Tibial nerve (tissue), 4 donors: ENCODE data around the gene SVIL. TPM values are rescaled to one million over a fixed set of nuclear protein-coding genes. Genes with fewer than 3 reads are reported as not detected.
A peak's percentile ranks its signal among the peaks of the same experiment; 100 is the strongest.
"Not testable (repeated sequence)": the region's sequence is repeated elsewhere in the genome, so short reads cannot be mapped to it uniquely, and the experiment has no call there.

Experiments used
- DNase-seq, 2 donors: peaks; one replicate each; pipeline ENCODE4 v3.0.0-alpha.2; 2019; ENCODE audit warnings: low spot score in 2 of 2
- H3K27ac ChIP-seq, 4 donors: fragments of 200-600 bp; sonication (generic) in 3 of 4; one replicate each; pipeline ENCODE4 v1.5.1; 2017 to 2019; ENCODE audit warnings: mild to moderate bottlenecking in 1 of 4
- H3K27me3 ChIP-seq, 2 donors: fragments of 200-600 bp; sonication (generic) in 1 of 2; one replicate each; pipeline versions ENCODE4 v1.5.1 to v1.6.0; 2017 to 2019
- H3K36me3 ChIP-seq, 3 donors: fragments of 200-600 bp; sonication (generic); one replicate each; pipeline ENCODE4 v1.5.1; 2018 to 2019
- H3K4me1 ChIP-seq, 4 donors: fragments of 200-600 bp; sonication (generic) in 3 of 4; one replicate each; pipeline ENCODE4 v1.5.1; 2017 to 2019
- H3K4me3 ChIP-seq, 4 donors: fragments of 200-600 bp; sonication (generic) in 3 of 4; one replicate each; pipeline ENCODE4 v1.5.1; 2017 to 2019; ENCODE audit warnings: mild to moderate bottlenecking in 1 of 4, moderate library complexity in 1 of 4
- H3K9me3 ChIP-seq, 4 donors: fragments of 200-600 bp; sonication (generic) in 3 of 4; one replicate each; pipeline ENCODE4 v1.5.1; 2017 to 2019
- CTCF ChIP-seq, 5 experiments: fragments of 200-600 bp in 3 of 5; fragments of 450-650 bp in 2 of 5; sonication (generic) in 3 of 5; IDR thresholded peaks; one replicate each; pipeline ENCODE4 v1.5.1; 2016 to 2019; ENCODE audit warnings: antibody characterized with exemption in 5 of 5, mild to moderate bottlenecking in 3 of 5, moderate library complexity in 2 of 5
- EP300 ChIP-seq, 2 donors: sonication (generic); formaldehyde crosslinking; IDR thresholded peaks; one replicate each; pipeline ENCODE4 v1.6.1; 2017; ENCODE audit warnings: antibody characterized with exemption in 2 of 2, mild to moderate bottlenecking in 1 of 2
- POLR2A ChIP-seq, 2 donors: fragments of 450-650 bp; IDR thresholded peaks; one replicate each; pipeline ENCODE4 v1.6.1; 2017; ENCODE audit warnings: antibody characterized with exemption in 2 of 2, mild to moderate bottlenecking in 2 of 2, moderate library complexity in 2 of 2
- WGBS, 2 donors: methylation state at CpG; one replicate each; pipeline ENCODE4 v1.1.5; 2018; 5-methylcytosine and 5-hydroxymethylcytosine counted together
- total RNA-seq, 4 donors: library from RNA; depleted of rRNA; stranded (reverse); fragments of >200 nt; gene quantifications; one replicate each; pipeline ENCODE4 v1.1.0, GENCODE V29; 2016

SVIL gene
- total RNA-seq, 4 donors from 2014 or later, result 23.6 to 32.0 (median 26.0) TPM

DNA sequence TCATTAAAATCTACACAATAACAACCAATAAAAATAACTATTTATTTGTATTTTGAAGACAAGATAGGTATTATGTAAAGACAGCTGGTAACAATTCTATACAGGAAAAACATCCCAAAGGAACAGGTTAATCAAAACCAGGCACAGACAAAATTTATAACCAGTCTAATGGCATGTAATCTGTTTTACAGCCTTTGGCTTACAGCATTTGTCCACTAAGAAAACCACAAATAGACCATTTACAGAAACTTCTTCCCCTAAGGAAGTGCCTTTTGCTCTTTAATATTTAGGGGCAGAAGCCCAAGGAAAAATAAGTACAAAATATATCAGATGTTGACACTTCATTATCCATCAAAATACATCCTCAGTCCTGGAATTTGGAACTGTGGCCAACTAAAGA lies 65.0 kb downstream of the SVIL start:
- DNase-seq, result no peak
- H3K4me3 ChIP-seq, result no peak overlapping the region
- no peaks in the 10 kb centered on the region for H3K27me3 ChIP-seq
- no peak overlapping the region for H3K27ac ChIP-seq
- H3K4me1 ChIP-seq, result peaks cover 0 to 15% (median 5%) of the 10 kb centered on the region in 4 donors
- no peak for TF ChIP-seq EP300 (IDR thresholded peaks at IDR 0.05)
- TF ChIP-seq CTCF (IDR thresholded peaks at IDR 0.05), result no peak
- TF ChIP-seq POLR2A (IDR thresholded peaks at IDR 0.05), result no peak
- no peaks in the 10 kb centered on the region for H3K9me3 ChIP-seq
- no peaks in the 10 kb centered on the region for H3K36me3 ChIP-seq

DNA sequence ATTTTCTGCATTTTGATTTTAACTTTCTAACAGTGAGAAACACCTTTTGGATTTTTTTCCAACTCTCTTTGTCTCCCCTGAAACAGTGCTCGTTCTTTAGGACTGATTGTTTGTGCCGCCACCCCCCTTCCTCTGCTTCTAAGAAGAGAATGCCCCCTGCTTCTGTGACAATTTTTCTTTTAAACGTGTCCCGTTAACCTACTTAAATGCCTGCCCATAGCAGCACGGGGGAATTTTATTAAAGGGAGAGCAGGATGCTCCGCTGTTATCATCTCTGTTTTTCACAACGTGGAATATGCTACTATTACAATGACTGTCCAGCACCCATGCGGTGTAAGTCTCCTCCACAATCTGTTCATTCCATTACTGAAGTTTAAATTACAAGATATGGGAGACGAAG lies 67.8 kb downstream of the SVIL start:
- Histone ChIP-seq H3K4me1 (peaks cover 0 to 15% (median 5%) of the 10 kb centered on the region in 4 donors), H3K27ac (no peak overlapping the region), H3K4me3 (no peak overlapping the region), H3K9me3 (no peaks in the 10 kb centered on the region), H3K36me3 (peaks cover 0 to 5% (median 0%) of the 10 kb centered on the region in 3 donors), H3K27me3 (no peaks in the 10 kb centered on the region)
- TF ChIP-seq POLR2A (IDR thresholded peaks at IDR 0.05) (no peak), CTCF (IDR thresholded peaks at IDR 0.05) (no peak), EP300 (IDR thresholded peaks at IDR 0.05) (no peak)
- no peak for DNase-seq
- WGBS, 2 donors, result 81% methylated on average over 9 of the region's 9 CpGs

DNA sequence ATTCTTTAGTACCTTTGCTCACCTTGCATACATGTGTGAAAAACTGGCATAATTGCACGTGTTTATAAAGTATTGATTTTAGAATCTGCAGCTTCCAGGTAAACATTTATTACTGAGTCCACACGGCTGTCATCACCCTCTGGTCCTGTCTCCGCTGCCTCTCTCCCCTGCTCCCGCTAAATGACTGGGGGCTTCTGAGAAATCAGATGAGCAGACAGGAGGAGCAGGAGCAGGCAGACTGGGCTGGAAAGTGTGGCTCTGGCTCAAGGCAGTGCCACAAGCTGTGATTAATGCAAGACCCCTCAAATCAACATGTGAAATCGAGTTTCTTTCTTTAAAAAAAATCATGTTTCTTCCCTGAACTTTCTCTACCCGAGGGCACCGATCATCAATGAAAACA lies 68.6 kb downstream of the SVIL start:
- peaks cover 0 to 15% (median 5%) of the 10 kb centered on the region in 4 donors for H3K4me1 ChIP-seq
- not testable (repeated sequence) for H3K27ac ChIP-seq, DNase-seq, H3K4me3 ChIP-seq, H3K27me3 ChIP-seq, H3K9me3 ChIP-seq, H3K36me3 ChIP-seq
- 71 to 89% methylated on average over 7 of the region's 7 CpGs for WGBS, 2 donors

DNA sequence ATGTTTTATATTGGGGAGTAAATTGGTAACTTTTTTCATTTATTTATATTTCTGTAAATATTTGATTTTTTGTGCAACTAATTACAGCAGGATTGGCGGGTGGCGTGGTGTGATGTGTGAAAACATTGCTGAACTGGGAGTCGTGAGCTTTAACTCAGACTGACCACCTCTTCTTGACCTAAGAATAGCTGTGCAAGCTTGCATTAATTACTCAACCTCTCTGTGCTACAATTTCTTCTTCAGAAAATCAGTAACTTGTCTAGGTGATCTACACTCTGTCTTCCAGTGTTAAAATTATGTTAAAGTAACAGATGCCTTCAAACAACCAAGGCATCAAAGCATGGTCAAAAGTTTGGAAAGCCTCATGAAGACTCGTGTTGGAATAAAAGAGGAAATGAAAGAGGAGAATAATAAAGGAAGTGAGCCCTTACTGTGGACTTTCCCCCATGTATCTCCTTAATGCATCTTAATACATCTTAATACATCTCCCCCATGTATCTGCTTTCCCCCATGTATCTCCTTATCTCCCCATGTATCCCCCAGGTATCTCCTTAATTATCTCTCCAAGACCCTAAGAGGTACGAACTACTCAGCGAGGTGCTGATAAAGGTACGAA lies 71.2 kb downstream of the SVIL start:
- H3K9me3 ChIP-seq, result no peaks in the 10 kb centered on the region
- DNase-seq, result no peak
- H3K36me3 ChIP-seq, result peaks cover 0 to 5% (median 0%) of the 10 kb centered on the region in 3 donors
- no peaks in the 10 kb centered on the region for H3K4me1 ChIP-seq
- H3K27me3 ChIP-seq, result no peaks in the 10 kb centered on the region
- H3K4me3 ChIP-seq, result no peak overlapping the region
- TF ChIP-seq EP300 (IDR thresholded peaks at IDR 0.05) (no peak), CTCF (IDR thresholded peaks at IDR 0.05) (no peak), POLR2A (IDR thresholded peaks at IDR 0.05) (no peak)
- no peak overlapping the region for H3K27ac ChIP-seq
- WGBS, 2 donors, result 94 to 95% methylated on average over 7 of the region's 7 CpGs

GRCh38 chr10:29563006-29563405 lies 71.8 kb downstream of the SVIL start:
- H3K4me1 ChIP-seq, H3K4me3 ChIP-seq, H3K27ac ChIP-seq, H3K36me3 ChIP-seq, DNase-seq, H3K27me3 ChIP-seq, H3K9me3 ChIP-seq: not testable (repeated sequence)
- WGBS, 2 donors, result 82 to 85% methylated on average over 7 of the region's 7 CpGs

GRCh38 chr10:29559996-29560395 lies 74.8 kb downstream of the SVIL start:
- Histone ChIP-seq H3K36me3 (peaks cover 0 to 5% (median 0%) of the 10 kb centered on the region in 3 donors), H3K27ac (peak overlapping the region in 1 of 4 donors; percentile 15), H3K4me1 (peaks cover 0 to 14% (median 0%) of the 10 kb centered on the region in 4 donors), H3K27me3 (no peaks in the 10 kb centered on the region), H3K9me3 (no peaks in the 10 kb centered on the region), H3K4me3 (no peak overlapping the region)
- WGBS, 2 donors, result 53 to 56% methylated on average over 4 of the region's 4 CpGs
- TF ChIP-seq POLR2A (IDR thresholded peaks at IDR 0.05) (no peak), EP300 (IDR thresholded peaks at IDR 0.05) (no peak), CTCF (IDR thresholded peaks at IDR 0.05) (no peak)
- no peak for DNase-seq
